Mononuclear cell (primary cell): Measurements from ENCODE around the gene DHRS7B. TPM values are rescaled to one million over a fixed set of nuclear protein-coding genes. Genes with fewer than 3 reads are reported as not detected.
"Not testable (repeated sequence)": the region's sequence is repeated elsewhere in the genome, so short reads cannot be mapped to it uniquely, and the experiment has no call there.

ENCODE experiments used
- H3K27me3 ChIP-seq: 2 replicates; pipeline ENCODE4 v1.6.0; 2011; ENCODE audit warnings: low read length, control low read depth; ENCODE audit not compliant: insufficient read depth
- H3K4me1 ChIP-seq: 2 replicates; pipeline ENCODE4 v1.5.1; 2011; ENCODE audit warnings: mild to moderate bottlenecking, low read length, control low read depth; ENCODE audit not compliant: insufficient read depth
- H3K4me3 ChIP-seq: 2 replicates; pipeline ENCODE4 v1.5.1; 2011; ENCODE audit warnings: mild to moderate bottlenecking, low read length, moderate library complexity
- H3K9me3 ChIP-seq: 2 replicates; pipeline ENCODE4 v1.5.1; 2011; ENCODE audit warnings: low read depth, mild to moderate bottlenecking, control low read depth, low read length
- total RNA-seq: library from RNA; depleted of rRNA; stranded (reverse); fragments of >200 nt; gene quantifications from one replicate; pipeline ENCODE4 v1.2.3, GENCODE V29; 2012

DHRS7B gene
- total RNA-seq, 1 donor = 5.8 TPM

GRCh38 chr17:21127509-21128077, 829 bp downstream of the DHRS7B start:
- no peaks in the 10 kb centered on the region for H3K27me3 ChIP-seq
- H3K9me3 ChIP-seq = no peaks in the 10 kb centered on the region
- H3K4me3 ChIP-seq = peak overlapping the region; percentile 75
- H3K4me1 ChIP-seq = peaks cover 79% of the 10 kb centered on the region

GRCh38 chr17:21129023-21129681, 2.4 kb downstream of the DHRS7B start:
- Histone ChIP-seq H3K4me1 (peaks cover 68% of the 10 kb centered on the region), H3K4me3 (no peak overlapping the region), H3K9me3 (peaks cover under 1% of the 10 kb centered on the region), H3K27me3 (no peaks in the 10 kb centered on the region)

DNA sequence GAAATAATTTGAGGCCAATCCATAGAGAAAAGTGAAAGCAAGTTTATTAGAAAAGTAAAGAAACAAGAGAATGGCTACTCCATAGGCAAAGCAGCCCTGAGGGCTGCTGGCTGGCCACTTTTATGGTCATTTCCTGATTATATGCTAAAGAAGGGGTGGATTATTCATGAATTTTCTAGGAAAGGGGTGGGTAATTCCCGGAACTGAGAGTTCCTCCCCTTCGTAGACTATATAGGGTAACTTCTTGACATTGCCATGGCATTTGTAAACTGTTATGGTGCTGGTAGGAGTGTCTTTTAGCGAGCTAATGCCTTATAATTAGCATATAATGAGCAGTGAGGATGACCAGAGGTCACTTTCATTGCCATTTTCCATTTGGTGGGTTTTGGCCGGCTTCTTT, 4.4 kb downstream of the DHRS7B start:
- Histone ChIP-seq H3K9me3 (peaks cover 9% of the 10 kb centered on the region), H3K27me3 (no peaks in the 10 kb centered on the region), H3K4me3 (no peak overlapping the region), H3K4me1 (peaks cover 50% of the 10 kb centered on the region)

DNA sequence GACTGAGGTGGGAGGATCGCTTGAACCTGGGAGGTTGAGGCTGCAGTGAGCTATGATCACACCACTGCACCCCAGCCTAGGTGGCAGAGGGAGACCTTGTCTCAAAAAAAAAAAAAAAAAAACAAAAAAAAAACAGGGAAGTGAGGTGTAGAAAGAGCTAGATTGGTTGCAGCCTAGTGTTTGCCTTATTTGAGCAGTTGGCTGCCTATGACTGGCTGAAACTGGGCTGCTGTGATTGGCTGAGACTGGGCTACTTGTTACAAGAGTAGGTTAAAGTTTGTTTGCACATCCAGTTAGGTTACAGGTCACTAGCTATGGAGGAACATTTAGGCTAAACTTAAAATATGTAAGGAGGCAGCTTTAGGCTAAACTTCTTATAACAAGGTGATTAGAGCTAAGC, 5.7 kb downstream of the DHRS7B start:
- no peaks in the 10 kb centered on the region for H3K27me3 ChIP-seq
- H3K4me1 ChIP-seq = peaks cover 42% of the 10 kb centered on the region

DNA sequence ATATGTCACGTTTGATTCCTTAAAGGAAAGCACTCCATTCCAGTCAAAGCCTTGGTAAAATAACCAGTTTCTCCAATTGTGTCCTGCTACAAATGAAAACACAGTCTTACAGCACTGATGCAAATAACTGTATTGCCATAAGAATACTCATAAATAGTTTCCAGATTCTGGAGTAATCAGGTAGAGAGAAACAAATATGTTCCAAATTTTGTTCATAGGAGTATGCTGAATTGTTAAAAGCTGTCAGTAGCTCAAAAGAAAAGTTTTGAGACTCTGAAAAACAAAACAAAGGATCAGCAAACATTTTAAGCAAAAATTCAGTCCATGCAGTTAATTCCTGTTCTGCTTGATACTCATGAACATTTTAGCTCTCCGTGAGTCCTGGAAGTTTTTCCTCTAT, 7.8 kb downstream of the DHRS7B start:
- Histone ChIP-seq H3K4me1 (peaks cover 22% of the 10 kb centered on the region), H3K27me3 (no peaks in the 10 kb centered on the region), H3K4me3 (no peak overlapping the region), H3K9me3 (peaks cover 9% of the 10 kb centered on the region)

More for the DNA sequence above, 5.7 kb downstream of the DHRS7B start:
- H3K9me3 ChIP-seq = peaks cover 9% of the 10 kb centered on the region
- H3K4me3 ChIP-seq = no peak overlapping the region

GRCh38 chr17:21140911-21141310, 14.1 kb downstream of the DHRS7B start:
- H3K4me1 ChIP-seq = peaks cover 48% of the 10 kb centered on the region
- H3K27me3 ChIP-seq = no peaks in the 10 kb centered on the region
- no peak overlapping the region for H3K4me3 ChIP-seq
- H3K9me3 ChIP-seq = no peaks in the 10 kb centered on the region

DNA sequence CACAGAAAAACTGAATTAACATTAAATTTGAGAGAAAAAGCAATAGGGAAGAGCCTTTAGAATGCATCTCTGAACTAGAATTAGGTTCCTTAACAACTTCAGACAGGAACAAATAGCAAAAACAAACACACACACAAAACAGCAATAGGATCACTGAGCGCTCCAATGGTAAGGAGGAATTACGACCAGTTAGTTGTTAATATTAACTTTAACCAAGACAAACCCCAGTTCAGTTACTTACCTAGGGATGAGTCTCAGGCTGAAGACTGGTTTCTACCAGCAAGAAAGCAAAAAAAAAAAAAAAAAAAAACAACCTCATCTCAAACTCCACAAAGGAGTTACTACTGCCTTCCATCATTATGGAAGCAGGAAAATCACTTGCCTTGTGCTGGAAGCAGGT, 14.6 kb downstream of the DHRS7B start:
- peaks cover 52% of the 10 kb centered on the region for H3K4me1 ChIP-seq
- H3K4me3 ChIP-seq = no peak overlapping the region
- no peaks in the 10 kb centered on the region for H3K27me3 ChIP-seq
- no peaks in the 10 kb centered on the region for H3K9me3 ChIP-seq

- H3K4me1 ChIP-seq = peaks cover 58% of the 10 kb centered on the region
- H3K27me3 ChIP-seq, H3K4me3 ChIP-seq, H3K9me3 ChIP-seq: not testable (repeated sequence)
Measured at GRCh38 chr17:21142065-21142464, 15.3 kb downstream of the DHRS7B start.

DNA sequence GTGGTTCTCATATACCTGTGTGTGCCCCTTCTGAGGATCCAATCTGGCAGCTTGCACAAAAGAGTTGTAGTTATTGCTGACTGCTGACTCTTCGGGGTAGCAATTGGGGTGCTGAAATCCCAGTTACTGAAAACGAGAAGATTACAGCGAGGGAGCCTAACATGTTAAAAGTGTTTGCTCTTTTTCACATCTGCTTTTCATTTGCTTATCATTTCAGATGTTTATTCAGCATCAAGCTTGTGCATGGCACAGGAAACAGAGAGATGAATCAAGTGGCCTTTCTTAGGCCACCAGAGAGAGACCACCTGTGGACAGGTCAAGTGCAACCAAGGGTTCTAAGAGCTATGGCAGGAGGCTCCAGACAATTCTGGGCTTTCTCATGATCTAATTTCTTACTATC, 16.9 kb downstream of the DHRS7B start:
- Histone ChIP-seq H3K4me1 (peaks cover 75% of the 10 kb centered on the region), H3K9me3 (no peaks in the 10 kb centered on the region), H3K27me3 (no peaks in the 10 kb centered on the region), H3K4me3 (no peak overlapping the region)

DNA sequence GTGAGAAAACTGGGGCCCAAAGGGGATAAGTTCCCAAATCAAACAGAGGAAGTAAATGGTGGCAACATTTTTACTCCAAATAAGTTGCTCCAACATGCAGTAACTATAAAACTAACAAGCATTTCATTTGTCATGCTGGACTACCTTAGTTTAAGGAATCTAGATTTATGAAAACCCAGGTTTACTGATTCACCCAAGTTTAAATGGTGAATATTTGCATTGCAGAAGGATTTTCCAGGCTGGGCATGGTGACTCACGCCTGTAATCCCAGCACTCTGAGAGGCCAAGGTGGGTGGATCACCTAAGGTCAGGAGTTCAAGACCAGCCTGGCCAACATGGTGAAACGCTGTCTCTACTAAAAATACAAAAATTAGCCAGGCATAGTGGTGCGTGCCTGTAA, 17.5 kb downstream of the DHRS7B start:
- H3K4me1 ChIP-seq = peaks cover 81% of the 10 kb centered on the region
- not testable (repeated sequence) for H3K9me3 ChIP-seq, H3K27me3 ChIP-seq, H3K4me3 ChIP-seq

DNA sequence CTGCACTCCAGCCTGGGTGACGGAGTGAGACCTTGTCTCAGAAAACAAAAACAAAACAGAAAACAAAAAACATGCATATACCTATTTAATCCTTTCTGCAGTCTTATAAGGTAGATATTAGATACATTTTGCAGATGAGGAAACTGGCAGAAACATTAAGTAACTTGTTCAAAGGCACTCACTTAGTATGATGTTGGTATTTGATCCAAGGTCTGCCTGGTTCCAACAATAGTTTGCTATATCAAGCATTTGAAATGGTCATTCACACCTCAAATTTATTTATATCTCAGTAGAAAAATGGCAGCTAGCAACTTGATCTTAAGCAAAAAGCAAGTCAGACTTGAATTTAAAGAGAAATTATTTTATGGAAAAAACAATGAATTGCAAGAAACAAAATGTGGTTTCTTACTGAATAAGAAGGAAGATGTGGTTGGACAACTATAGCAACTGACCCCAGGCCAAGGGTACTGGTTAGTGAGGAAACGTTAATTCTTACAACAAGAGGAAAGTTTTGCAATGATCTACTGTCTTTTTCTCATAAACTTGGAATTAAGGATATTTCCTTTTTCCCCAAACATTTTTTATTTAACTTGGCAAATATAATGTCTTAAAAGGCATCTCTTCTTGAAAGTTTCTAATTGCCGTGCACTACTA, 19.7 kb downstream of the DHRS7B start:
- no peak overlapping the region for H3K4me3 ChIP-seq
- no peaks in the 10 kb centered on the region for H3K9me3 ChIP-seq
- H3K4me1 ChIP-seq = peaks cover 87% of the 10 kb centered on the region
- H3K27me3 ChIP-seq = no peaks in the 10 kb centered on the region

DNA sequence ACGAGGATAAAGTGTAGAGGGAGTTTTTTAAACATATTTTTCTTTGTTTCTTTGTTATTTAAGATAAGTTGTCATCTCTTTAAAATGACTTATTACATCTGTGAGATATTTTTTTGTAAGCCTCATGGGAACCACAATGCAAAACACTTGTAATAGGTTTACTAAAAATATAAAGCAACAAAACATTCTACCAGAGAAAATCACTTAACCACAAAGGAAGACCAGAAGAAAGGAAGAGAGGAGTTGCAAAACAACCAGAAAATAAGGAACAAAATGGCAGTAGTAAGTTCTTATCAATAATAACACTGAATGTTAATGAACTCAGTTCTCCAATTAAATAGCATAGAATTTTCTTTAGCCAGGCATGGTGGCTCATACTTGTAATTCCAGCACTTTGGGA, 22.9 kb downstream of the DHRS7B start:
- H3K27me3 ChIP-seq = no peaks in the 10 kb centered on the region
- H3K4me1 ChIP-seq = peaks cover 83% of the 10 kb centered on the region
- peaks cover under 1% of the 10 kb centered on the region for H3K9me3 ChIP-seq
- no peak overlapping the region for H3K4me3 ChIP-seq

- Histone ChIP-seq H3K9me3 (peaks cover 9% of the 10 kb centered on the region), H3K4me1 (peaks cover 56% of the 10 kb centered on the region), H3K4me3 (no peak overlapping the region), H3K27me3 (no peaks in the 10 kb centered on the region)
Measured at GRCh38 chr17:21152731-21153130, 26.0 kb downstream of the DHRS7B start.

DNA sequence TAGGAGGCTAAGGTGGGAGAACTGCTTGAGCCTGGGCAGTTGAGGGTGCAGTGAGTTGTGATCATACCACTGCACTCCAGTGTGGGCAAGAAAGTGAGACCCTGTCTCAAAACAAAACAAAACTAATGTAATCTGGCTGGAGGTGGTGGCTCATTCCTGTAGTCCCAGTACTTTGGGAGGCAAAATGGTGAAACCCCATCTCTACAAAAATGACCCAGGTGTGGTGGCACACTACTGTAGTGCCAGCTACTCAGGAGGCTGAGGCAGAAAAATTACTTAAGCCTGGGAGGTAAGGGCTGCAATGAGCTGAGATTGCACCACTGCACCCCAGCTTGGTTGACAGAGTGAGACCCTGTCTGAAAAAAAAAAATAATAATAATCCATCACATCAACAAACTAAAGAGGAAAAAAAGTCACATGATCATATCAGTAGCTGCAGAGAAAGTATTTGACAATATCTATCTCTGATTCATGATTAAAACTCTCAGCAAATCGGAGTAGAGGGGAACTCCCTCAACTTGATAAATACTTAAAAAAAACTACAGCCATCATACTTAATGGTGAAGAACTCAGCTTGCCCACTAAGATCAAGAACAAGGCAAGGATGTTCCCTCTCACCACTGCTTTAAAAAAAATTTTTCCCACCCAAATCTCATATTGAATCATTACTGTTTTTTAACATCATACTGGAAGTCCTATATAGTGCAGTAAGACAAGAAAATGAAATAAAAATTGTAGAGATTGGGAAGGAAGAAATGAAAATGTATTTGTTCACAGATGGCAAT, 31.0 kb downstream of the DHRS7B start:
- peaks cover 13% of the 10 kb centered on the region for H3K4me1 ChIP-seq
- no peaks in the 10 kb centered on the region for H3K27me3 ChIP-seq
- no peak overlapping the region for H3K4me3 ChIP-seq
- H3K9me3 ChIP-seq = peaks cover 9% of the 10 kb centered on the region

DNA sequence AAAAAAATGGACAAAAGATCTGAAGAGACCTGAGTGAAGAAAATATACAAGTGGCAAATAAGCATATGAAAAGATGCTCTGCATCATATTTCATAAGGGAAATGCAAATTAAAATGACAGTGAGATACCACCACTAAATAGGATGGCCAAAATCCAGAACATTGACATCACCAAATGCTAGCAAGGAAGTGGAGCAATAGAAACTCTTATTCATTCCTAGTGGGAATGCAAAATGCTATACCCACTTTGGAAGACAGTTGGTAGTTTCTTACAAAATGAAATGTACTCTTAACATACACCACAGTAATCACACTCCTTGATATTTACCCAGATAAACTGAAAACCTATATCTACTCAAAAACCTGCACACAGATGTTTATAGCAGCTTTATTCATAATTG, 33.6 kb downstream of the DHRS7B start:
- Histone ChIP-seq H3K4me3 (no peak overlapping the region), H3K27me3 (no peaks in the 10 kb centered on the region), H3K9me3 (peaks cover 1% of the 10 kb centered on the region), H3K4me1 (peaks cover 6% of the 10 kb centered on the region)
